CD4-positive, alpha-beta T cell treated with Interleukin-4 for 1 hour (primary cell): ENCODE results near the gene AUP1.
"Not testable (repeated sequence)": the region's sequence is repeated elsewhere in the genome, so short reads cannot be mapped to it uniquely, and the experiment has no call there.

Experiments used
- DNase-seq, 2 donors: peaks; one replicate each; pipeline ENCODE4 v3.0.0-alpha.2; 2020 to 2022

Gene AUP1

DNA sequence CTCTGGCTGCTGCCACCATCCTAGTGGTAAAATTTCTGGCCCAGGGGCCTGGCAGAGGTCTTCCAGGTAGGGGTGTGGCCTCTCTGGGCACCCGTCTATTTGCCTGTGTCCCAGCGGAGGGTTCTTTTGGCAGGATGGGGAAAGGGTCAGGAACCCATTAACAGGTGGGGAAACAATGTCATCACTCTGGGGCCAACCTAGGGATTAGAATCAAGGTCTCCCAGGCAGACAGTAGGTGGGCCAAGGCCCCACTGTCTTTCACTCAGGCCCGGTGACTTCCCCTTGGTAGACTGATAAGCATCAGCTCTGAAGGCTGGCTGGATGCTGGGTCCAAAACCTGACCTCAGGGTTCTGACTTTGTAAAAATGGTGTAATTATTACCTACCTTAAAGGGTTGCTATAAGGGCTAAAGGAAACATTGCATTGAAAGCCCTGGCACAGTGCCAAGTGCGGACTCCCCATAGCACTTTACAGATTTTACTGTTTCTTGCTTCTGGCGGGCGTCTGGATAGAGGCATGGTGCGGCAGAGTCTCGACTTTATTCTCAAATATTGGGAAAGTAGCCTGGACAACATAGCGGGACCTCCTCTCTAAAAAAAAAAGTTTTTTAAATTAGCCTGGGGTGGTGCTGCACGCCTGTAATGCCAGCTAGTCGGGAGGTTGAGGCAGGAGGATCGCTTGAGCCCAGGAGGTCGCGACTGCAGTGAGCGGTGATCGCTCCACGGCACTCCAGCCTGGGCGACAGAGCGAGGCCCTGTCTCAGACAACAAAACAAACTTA lies 32.3 kb downstream of the AUP1 start:
- no peak for DNase-seq

DNA sequence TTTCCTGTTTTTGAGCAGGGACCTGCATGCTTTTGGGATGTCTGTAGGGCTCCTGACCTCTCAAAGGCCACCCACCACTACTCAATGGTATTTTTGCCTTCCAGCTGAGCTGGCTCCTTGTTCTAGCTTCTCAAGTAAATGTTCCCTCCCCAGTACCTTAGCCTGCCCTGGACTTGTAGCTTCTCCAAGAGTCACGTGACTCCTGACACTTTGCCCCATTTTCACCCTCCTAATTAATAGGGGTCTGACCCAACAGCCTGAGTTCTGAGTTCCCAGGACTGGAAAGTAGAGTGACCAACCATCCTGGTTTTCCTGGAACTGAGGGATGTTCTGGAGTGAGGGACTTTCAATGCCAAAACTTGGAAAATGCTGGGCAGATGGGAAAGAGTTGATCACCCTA lies 34.1 kb downstream of the AUP1 start:
- no peak for DNase-seq

DNA sequence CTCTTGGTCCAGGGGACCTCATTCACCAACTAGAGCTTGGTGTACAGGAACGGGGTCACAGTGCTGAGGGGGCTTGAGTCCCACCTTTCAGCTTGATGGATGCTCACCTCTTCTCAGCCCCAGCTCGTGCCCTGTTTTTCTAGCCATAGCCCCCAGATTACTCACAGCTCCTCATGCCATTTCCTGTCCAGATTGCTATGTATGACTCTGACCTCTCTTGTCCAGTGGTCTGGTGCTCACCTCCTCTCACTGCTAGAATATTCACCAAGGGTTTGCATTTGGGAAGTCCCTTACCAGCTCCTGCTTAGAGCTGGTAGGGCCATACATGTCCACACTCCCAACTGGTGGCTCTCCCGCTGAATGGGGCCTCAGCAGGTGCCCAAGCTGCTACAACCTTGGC lies 36.0 kb downstream of the AUP1 start:
- no peak for DNase-seq

DNA sequence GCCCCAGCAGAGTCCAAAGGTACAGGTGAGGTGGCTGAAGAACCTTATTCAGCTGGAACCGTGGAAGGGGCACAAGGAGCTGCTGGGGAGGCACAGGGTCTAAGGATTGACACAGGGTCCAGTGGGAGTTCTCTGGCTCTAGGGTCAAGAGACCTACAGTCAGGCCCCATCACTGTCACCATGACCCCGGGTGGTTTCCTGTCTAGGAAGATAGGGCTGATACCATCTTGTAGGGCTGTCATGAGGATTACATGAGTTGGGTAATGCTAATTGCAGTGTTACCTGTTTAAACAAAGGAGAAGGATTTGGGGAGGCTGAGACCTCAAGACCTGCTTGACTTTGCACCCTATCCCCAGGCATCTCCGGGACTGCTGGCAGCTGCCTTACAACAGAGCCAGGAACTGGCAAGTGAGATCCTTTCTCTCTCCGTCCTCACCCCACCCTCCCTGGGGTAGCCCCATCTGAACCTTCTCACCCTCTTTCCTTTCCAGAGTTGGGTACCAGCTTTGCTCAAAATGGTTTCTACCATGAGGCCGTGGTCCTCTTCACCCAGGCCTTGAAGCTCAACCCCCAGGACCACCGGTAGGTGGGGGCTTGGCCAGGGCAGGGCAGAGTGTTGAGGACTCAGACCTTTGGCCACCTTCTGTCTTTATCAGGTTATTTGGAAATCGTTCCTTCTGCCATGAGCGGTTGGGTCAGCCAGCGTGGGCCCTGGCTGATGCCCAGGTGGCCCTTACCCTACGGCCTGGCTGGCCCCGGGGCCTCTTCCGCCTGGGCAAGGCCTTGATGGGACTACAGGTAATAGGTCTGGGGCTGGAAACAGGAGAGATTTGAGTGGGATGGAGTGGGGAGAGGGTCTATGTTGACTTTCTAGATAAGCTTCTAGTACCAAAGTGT lies 37.6 kb downstream of the AUP1 start:
- DNase-seq = no peak

DNA sequence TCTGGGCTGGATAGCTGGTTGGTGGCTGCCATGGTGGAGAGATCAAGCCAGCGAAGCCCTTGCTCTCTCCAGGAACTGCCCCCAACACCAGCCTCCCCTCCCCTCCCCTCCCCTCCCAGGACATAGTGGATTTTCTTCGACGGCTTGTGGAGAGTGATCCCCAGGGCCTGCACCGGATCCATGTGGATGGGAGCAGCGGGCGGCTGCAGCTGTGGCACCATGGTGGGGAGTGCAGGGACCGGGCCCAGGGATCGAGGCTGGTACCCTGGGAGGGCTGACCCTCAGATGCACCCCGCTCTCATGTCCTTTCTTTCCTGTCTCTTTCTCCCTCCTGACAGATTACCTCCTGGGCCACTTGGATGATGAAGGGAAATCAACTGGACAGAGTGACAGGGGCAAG lies 39.6 kb downstream of the AUP1 start:
- DNase-seq = no peak

DNA sequence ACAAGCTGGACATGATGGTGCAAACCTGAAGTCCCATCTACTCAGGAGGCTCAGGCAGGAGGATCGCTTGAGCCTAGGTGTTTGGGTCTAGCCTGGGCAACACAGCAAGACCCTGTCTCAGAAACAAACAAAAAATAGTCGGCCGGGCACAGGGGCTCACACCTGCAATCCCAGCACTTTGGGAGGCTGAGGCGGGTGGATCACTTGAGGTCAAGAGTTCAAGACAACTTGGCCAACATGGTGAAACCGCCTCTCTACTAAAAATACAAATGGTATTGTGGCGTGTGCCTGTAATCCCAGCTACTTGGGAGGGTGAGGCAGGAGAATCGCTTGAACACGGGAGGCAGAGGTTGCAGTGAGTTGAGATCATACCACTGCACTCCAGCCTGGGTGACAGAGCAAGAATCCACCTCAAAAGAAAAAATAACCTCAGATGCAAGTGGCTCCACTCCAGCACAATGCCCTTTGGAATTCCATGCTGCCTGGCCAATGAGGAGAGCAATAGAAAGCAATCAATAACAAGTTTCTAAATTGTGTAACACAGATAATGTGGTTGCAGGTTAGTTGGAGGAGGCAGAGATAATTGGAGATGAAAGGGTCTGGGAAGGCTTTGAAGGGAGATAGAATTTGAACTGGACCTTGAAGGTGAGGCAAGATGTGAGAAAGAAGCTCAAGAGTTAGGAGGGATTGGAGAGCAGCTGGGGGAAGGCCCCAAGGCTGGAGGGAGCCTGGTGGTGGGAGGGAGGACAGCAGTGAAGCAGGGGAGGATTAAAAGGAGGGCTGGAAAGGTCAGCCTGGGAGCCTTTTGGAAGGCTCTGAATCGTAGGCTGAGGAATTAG lies 40.6 kb downstream of the AUP1 start:
- no peak for DNase-seq

DNA sequence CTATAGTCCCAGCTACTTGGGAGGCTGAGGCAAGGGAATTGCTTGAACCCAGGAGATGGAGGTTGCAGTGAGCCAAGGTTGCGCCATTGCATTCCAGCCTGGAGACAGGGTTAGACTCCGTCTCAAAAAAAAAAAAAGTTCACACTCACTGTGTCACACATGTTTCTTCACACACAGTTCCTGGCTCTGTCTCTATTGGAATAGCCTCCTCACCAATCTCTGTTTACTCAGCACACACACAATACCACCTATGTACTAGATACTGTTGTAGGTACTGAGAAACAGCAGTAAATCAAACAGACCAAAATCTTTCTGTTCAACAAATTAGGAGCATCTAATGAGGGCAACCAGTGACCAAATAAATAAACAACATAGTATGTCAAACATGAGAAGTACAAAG lies 43.4 kb downstream of the AUP1 start:
- DNase-seq = no peak

DNA sequence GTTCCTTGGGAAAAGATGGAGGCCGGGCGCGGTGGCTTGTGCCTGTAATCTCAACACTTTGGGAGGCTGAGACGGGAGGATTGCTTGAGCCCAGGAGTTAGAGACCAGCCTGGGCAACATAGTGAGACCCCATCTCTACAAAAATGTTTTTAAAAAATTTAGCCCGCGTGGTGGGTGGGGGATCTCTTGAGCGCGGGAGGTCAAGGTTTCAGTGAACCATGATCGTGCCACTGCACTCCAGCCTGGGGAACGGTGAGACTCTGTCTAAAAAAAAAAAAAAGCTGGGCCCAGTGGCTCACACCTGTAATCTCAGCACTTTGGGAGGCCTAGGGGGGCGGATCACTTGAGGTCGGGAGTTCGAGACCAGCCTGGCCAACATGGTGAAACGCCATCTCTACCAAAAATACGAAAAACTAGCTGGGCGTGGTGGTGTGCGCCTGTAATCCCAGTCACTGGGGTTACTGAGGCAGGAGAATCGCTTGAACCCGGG lies 45.8 kb downstream of the AUP1 start:
- DNase-seq = not testable (repeated sequence)

DNA sequence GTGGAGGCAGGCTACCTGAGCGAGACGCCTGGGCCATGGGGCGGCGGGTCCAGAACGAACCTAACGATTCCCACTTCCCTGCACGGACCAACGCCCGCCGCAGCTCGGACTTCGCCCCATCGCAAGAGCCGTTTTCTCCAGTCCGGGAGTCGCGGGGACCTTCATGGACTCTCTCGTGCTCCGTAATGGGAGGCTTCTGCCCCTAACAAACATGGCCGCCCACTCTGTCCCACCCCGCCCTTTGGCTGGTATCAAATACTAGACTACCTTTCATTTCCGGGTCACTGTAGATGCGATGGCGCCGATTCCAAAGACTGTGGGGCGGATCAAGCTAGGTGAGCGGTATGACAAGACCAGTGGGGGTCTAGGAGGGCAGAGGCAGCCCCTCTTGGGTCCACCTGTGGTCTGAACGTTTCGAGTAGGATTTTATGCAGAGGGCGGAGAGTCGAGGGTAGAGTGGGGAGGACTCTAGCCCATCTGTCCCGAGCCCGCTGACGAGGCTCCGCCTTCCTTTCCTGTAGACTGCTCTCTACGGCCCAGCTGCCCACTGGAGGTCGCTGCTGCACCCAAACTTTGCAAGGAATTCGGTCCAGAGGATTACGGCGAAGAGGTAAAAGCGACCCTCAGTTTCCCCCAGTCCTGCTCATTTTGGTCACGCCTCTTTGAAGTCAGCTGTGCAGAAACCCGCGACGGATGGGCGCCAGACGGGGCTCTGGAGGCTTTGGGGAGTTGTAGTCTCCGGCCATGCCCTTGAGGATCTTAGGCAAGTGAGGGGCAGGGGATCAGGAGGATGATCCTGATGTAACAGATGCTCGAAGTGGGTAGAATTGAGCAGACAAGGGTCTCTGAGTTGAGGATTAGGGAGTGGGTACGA lies 46.5 kb downstream of the AUP1 start, which contains the start of the genes CCDC142 and TTC31:
Gene CCDC142 (minus strand): TSS at position 198 of the 874 bp plus-strand sequence. CDS start 161 bp downstream, at position 37.
Gene TTC31 (plus strand): TSS at position 281 of the 874 bp plus-strand sequence. CDS start 15 bp downstream, at position 296.
- DNase-seq = peak; percentile 95 to 96

DNA sequence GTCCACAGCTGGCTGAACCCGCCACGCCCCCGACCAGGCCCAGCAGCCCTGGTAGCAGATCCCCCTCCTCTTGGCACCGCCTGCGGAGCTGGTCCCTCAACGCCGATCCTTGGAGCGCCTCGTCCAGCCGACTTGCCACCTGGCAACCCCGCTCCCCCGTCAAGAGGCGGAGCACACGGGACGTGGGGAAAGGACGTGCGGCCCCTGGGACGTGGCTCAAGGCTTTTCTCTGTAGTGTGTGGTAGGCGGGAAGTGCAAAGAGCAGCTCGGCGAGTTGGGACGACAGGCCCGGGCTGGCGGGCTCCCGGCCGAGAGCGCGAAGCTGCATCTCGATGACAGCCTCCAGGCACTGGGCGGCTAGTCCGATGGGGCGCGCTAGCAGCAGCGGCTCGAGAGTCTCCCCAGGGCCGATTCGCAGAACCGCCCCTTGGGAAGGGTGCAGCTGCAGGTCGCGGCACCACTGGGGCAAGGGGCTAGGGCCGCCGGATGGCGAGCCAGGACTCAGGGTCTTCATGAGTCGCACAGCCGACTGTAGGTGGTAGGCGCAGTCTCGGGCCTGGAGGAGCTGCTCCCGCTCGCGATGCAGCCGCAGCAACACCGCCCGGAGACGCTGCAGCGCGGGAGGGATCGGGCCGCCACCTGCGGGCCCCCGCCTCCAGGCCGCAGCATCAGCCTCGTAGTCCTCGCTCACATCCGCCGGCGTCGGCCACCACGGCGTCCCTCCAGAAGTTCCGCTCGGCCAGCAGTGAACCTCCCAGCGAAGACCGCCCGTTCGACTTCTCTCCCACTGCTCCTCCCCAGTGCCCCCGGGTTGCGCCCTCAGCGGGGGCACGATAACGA lies 47.3 kb downstream of the AUP1 start:
- DNase-seq = peak; percentile 63 to 68

DNA sequence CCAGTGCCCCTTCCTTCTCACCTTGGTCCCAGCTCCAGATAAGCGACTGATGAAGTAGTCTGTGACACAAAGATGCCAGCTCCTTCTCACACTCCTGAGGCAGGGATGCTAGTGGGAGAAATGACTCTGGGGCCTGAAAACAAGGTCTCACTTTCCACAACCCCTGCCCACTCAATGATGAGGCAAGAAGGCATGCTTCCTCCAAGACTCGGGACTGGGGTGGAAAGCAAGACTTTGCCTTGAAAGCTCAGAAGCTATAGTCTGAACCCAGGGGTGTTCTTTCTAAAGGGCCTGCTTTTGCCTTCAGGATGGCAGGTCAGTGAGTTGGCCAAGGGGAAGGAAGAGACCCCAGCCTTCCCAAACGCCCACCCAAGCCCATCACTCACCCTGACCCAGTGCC lies 48.1 kb downstream of the AUP1 start:
- DNase-seq = no peak
